Stimulated activated CD4-positive, alpha-beta T cell treated with anti-CD3 and anti-CD28 coated beads, Interleukin-1b, Interleukin-23, amount 100 ng/mL, for 4 hours (primary cell): ENCODE measurements around the gene SYNGR3.
"Not testable (repeated sequence)": the region's sequence is repeated elsewhere in the genome, so short reads cannot be mapped to it uniquely, and the experiment has no call there.

Source experiments
- DNase-seq, 2 donors: peaks; one replicate each; pipeline ENCODE4 v3.0.0-alpha.2; 2020; ENCODE audit warnings: low read depth in 2 of 2

Gene SYNGR3

GRCh38 chr16:1959269-1960039 is 30.3 kb upstream of the SYNGR3 start, which contains the start of gene NDUFB10:
TSS of gene NDUFB10 (plus strand) at chr16:1959538. CDS start at chr16:1959625, 87 bp downstream.
- peak; percentile 86 to 94 for DNase-seq

GRCh38 chr16:1960665-1961630 is 28.8 kb upstream of the SYNGR3 start:
- peak; percentile 30 to 45 for DNase-seq

GRCh38 chr16:1961651-1962067 is 28.1 kb upstream of the SYNGR3 start:
- no peak for DNase-seq

GRCh38 chr16:1962161-1963153 is 27.3 kb upstream of the SYNGR3 start:
- DNase-seq = not testable (repeated sequence)

- peak in 1 of 2 donors; percentile 32 for DNase-seq
These were observed 25.8 kb upstream of the SYNGR3 start for GRCh38 chr16:1963806-1964505.

- DNase-seq = peak; percentile 95 to 97
These were observed 25.0 kb upstream of the SYNGR3 start, which contains the start of gene RPS2 for GRCh38 chr16:1964506-1965395. TSS of gene RPS2 (minus strand) at chr16:1964826. CDS start at chr16:1964625, 201 bp downstream.

- DNase-seq = no peak
These were observed 24.3 kb upstream of the SYNGR3 start for GRCh38 chr16:1965396-1966001.

GRCh38 chr16:1966460-1966859 is 23.3 kb upstream of the SYNGR3 start, which contains the start of gene RNF151:
TSS of gene RNF151 (plus strand) at chr16:1966856. CDS start at chr16:1966882, 26 bp downstream.
- DNase-seq = no peak

- no peak for DNase-seq
These were observed 21.4 kb upstream of the SYNGR3 start for GRCh38 chr16:1968146-1968953.

- peak; percentile 93 to 94 for DNase-seq
These were observed 17.8 kb upstream of the SYNGR3 start, which contains the start of gene TBL3 for GRCh38 chr16:1971796-1972489. TSS of gene TBL3 (plus strand) at chr16:1972053. CDS start at chr16:1972165, 112 bp downstream.

- no peak for DNase-seq
These were observed 17.3 kb upstream of the SYNGR3 start for GRCh38 chr16:1972490-1972877.

- no peak for DNase-seq
These were observed 16.2 kb upstream of the SYNGR3 start for GRCh38 chr16:1973461-1974156.

GRCh38 chr16:1974157-1975070 is 15.4 kb upstream of the SYNGR3 start:
- no peak for DNase-seq

GRCh38 chr16:1975432-1976215 is 14.1 kb upstream of the SYNGR3 start:
- DNase-seq = no peak

- DNase-seq = no peak
These were observed 13.6 kb upstream of the SYNGR3 start for GRCh38 chr16:1976216-1976520.
